Measurements from ENCODE around the gene MDH1B. TPM values are rescaled to one million over a fixed set of nuclear protein-coding genes. Genes with fewer than 3 reads are reported as not detected.

The MDH1B gene
- total and polyA plus RNA-seq, 2 donors (not counting 3 experiments of a cell fraction or from before 2014, with no cell fraction given): 0.29 TPM; not detected in 1

GRCh38 chr2:206805887-206806607, 40.9 kb upstream of the MDH1B start:
- no peaks in the 10 kb centered on the region for H3K9me1 ChIP-seq (replicated peaks; ENCODE audit: control insufficient read depth, extremely low read depth, insufficient read depth, low read length)
- ChIA-PET POLR2A (interaction anchor here (0.7 kb wide), 1 partner anchor 357 kb away, joined by 3 read pairs; no protein-coding TSS in a partner anchor), CTCF (no interaction called here)
- no peak overlapping the region for H2AFZ ChIP-seq (ENCODE audit: low read depth, low read length)
- no peaks in the 10 kb centered on the region for H3K36me3 ChIP-seq (ENCODE audit: control insufficient read depth in 2 of 2, extremely low read depth in 1 of 2, insufficient read depth in 2 of 2, low read length in 2 of 2)
- no peak overlapping the region for H3K9ac ChIP-seq (replicated peaks; ENCODE audit: extremely low read depth, insufficient read depth, low read length)
- H3K4me2 ChIP-seq (ENCODE audit: insufficient read depth, low read length): no peak overlapping the region
- H3K9me3 ChIP-seq (replicated peaks; ENCODE audit: control insufficient read depth, insufficient read depth, low read length): no peaks in the 10 kb centered on the region
- H3K4me3 ChIP-seq (replicated peaks in 1 of 3; ENCODE audit: insufficient read depth in 1 of 3, low read depth in 1 of 3, low read length in 3 of 3): no peak overlapping the region
- no peak overlapping the region for H3K27ac ChIP-seq (ENCODE audit: insufficient read depth, low read depth, low read length)
- BruUV-seq (replicated peaks): no TSS peak
- FAIRE-seq: peak; percentile 43
- DNase-seq (ENCODE audit: low read depth, low spot score): peak; percentile 5
- no peaks in the 10 kb centered on the region for H3K79me2 ChIP-seq (ENCODE audit: control insufficient read depth, insufficient read depth, low read length)
- dilution Hi-C loops (cut with MboI; ENCODE audit: extremely low pct_ligation_motif_present, low sequenced_read_pairs) (no loop called here), intact Hi-C loops (cut with micrococcal nuclease) (loop anchor here (10.0 kb wide), 1 partner anchor 919 kb away; no protein-coding TSS in a partner anchor)
- H4K20me1 ChIP-seq (replicated peaks; ENCODE audit: control insufficient read depth, extremely low read depth, insufficient read depth, low read length): no peaks in the 10 kb centered on the region
- no peaks in the 10 kb centered on the region for H3K4me1 ChIP-seq (ENCODE audit: control insufficient read depth, extremely low read depth, insufficient read depth, low read length)
- TF ChIP-seq GATA2 (IDR thresholded peaks at IDR 0.05; ENCODE audit: insufficient read depth, insufficient read length, low read depth, low read length) (no peak), POLR2A (IDR thresholded peaks at IDR 0.05; ENCODE audit: low read depth, low read length) (no peak), EZH2 (IDR thresholded peaks at IDR 0.05; ENCODE audit: borderline replicate concordance, low read depth, low read length, severe bottlenecking) (no peak), FOS (IDR thresholded peaks at IDR 0.05; ENCODE audit: borderline replicate concordance, insufficient read depth, low read length) (no peak), POLR2AphosphoS5 (IDR thresholded peaks at IDR 0.05; ENCODE audit: insufficient read depth, low read depth, low read length) (no peak), JUN (IDR thresholded peaks at IDR 0.05; ENCODE audit: borderline replicate concordance, insufficient read depth, insufficient read length, low read depth) (no peak), MAX (IDR thresholded peaks at IDR 0.05; ENCODE audit: insufficient read depth, insufficient read length) (no peak)
- no peaks in the 10 kb centered on the region for H3K27me3 ChIP-seq (ENCODE audit: control insufficient read depth in 2 of 2, insufficient read depth in 2 of 2, low read length in 2 of 2)
